ENCODE results near the gene CDK5RAP2.

- TF ChIP-seq CTCF (conservative IDR thresholded peaks at IDR 0.05 in 1 of 2, IDR thresholded peaks at IDR 0.05 in 1 of 2; ENCODE audit: extremely low read depth in 1 of 2, insufficient read depth in 1 of 2, low read depth in 1 of 2, low read length in 2 of 2) (no peak), EZH2 (IDR thresholded peaks at IDR 0.05; ENCODE audit: borderline replicate concordance, low read length) (no peak)
Measured at GRCh38 chr9:120522032-120522431, 57.9 kb downstream of the CDK5RAP2 start.
